MM.1S (cell line): ENCODE results near the gene RSU1.

Source experiments
- DNase-seq: peaks from one replicate; pipeline ENCODE4 v3.0.0-alpha.2; 2015
- H2AFZ ChIP-seq: fragments of 300-600 bp; sonication (generic); 2 replicates; pipeline ENCODE4 v1.6.0; 2016; ENCODE audit warnings: antibody characterized with exemption, low read length
- H3F3A ChIP-seq: fragments of 300-600 bp; sonication (generic); 2 replicates; pipeline ENCODE4 v1.6.1; 2016; ENCODE audit warnings: mild to moderate bottlenecking, antibody characterized with exemption, low read length, moderate library complexity, mixed read lengths; ENCODE audit not compliant: insufficient read depth
- H3K27ac ChIP-seq: fragments of 300-600 bp; sonication (generic); 2 replicates; pipeline ENCODE4 v1.5.1; 2016; ENCODE audit warnings: mild to moderate bottlenecking, low read length
- H3K27me3 ChIP-seq: fragments of 300-600 bp; sonication (generic); replicated peaks from 2 replicates; pipeline ENCODE4 v1.6.0; 2016; ENCODE audit warnings: low read length; ENCODE audit not compliant: insufficient read depth
- H3K36me3 ChIP-seq: fragments of 300-600 bp; sonication (generic); replicated peaks from 2 replicates; pipeline ENCODE4 v1.6.1; 2016; ENCODE audit warnings: mild to moderate bottlenecking, low read length, mixed read lengths; ENCODE audit not compliant: insufficient read depth
- H3K4me1 ChIP-seq: fragments of 300-600 bp; sonication (generic); 2 replicates; pipeline ENCODE4 v1.6.1; 2016; ENCODE audit warnings: low read length, mixed read lengths
- H3K4me2 ChIP-seq: fragments of 300-600 bp; sonication (generic); 2 replicates; pipeline ENCODE4 v1.6.0; 2016; ENCODE audit warnings: low read depth, low read length
- H3K4me3 ChIP-seq: fragments of 300-600 bp; sonication (generic); 2 replicates; pipeline ENCODE4 v1.5.1; 2016; ENCODE audit warnings: low read length, mixed read lengths
- H3K79me2 ChIP-seq: fragments of 300-600 bp; sonication (generic); 2 replicates; pipeline ENCODE4 v1.6.1; 2016; ENCODE audit warnings: mixed run types, low read length, mixed read lengths
- H3K9ac ChIP-seq: fragments of 300-600 bp; sonication (generic); 2 replicates; pipeline ENCODE4 v1.6.1; 2016; ENCODE audit warnings: low read length, mixed read lengths
- H3K9me2 ChIP-seq: fragments of 300-600 bp; sonication (generic); replicated peaks from 2 replicates; pipeline ENCODE4 v1.6.1; 2016; ENCODE audit warnings: mild to moderate bottlenecking, low read length, mixed read lengths; ENCODE audit not compliant: insufficient read depth
- H3K9me3 ChIP-seq: fragments of 300-600 bp; sonication (generic); replicated peaks from 2 replicates; pipeline ENCODE4 v1.6.1; 2016; ENCODE audit warnings: mild to moderate bottlenecking, low read length, mixed read lengths; ENCODE audit not compliant: insufficient read depth
- H4K20me1 ChIP-seq: fragments of 300-600 bp; sonication (generic); 2 replicates; pipeline ENCODE4 v1.6.1; 2016; ENCODE audit warnings: mild to moderate bottlenecking, low read length, moderate library complexity, mixed read lengths; ENCODE audit not compliant: insufficient read depth
- EZH2 ChIP-seq: fragments of 300-600 bp; sonication (generic); optimal IDR thresholded peaks from 2 replicates; pipeline ENCODE3; 2017; ENCODE audit warnings: low read depth, mild to moderate bottlenecking, antibody characterized with exemption, low read length, mixed read lengths
- EZH2phosphoT487 ChIP-seq: fragments of 300-600 bp; sonication (generic); IDR thresholded peaks from 2 replicates; pipeline ENCODE4 v1.6.1; 2018; ENCODE audit warnings: antibody characterized with exemption, low read length
- TF ChIP-seq, protein P1 (sequence below): fragments of 300-600 bp; sonication (generic); IDR thresholded peaks from 2 replicates; pipeline ENCODE4 v1.5.1; 2016; ENCODE audit warnings: antibody characterized with exemption, low read length, mixed read lengths

The RSU1 gene

DNA sequence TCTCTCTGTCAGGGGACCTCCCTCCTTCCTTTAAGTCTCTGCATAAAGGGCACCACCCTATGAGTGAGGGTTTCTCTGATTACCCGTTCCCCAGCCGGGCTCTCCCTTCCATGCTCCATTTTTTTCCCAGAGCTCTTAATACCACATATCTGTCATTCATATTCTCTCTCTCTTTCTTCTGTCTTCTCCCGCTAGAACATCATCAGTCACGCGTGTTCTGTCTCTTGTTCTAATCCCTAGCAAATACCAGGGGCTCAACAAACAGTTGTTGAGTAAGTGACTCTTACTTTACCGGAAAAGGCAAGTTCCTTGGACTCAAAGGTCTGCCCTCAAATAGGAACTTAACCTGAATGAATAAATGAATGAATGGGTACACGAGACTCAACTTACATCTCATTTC is 68.5 kb downstream of the RSU1 start:
- no peaks in the 10 kb centered on the region for H3F3A ChIP-seq
- H3K27ac ChIP-seq, result no peak overlapping the region
- H3K4me1 ChIP-seq, result no peaks in the 10 kb centered on the region
- DNase-seq, result no peak
- no peaks in the 10 kb centered on the region for H3K36me3 ChIP-seq
- no peaks in the 10 kb centered on the region for H4K20me1 ChIP-seq
- H3K79me2 ChIP-seq, result no peaks in the 10 kb centered on the region
- H3K9me3 ChIP-seq, result no peaks in the 10 kb centered on the region
- H3K9me2 ChIP-seq, result no peaks in the 10 kb centered on the region
- no peak overlapping the region for H3K4me3 ChIP-seq
- TF ChIP-seq EZH2 (no peak), EZH2phosphoT487 (no peak)
- TF ChIP-seq, protein P1, sequence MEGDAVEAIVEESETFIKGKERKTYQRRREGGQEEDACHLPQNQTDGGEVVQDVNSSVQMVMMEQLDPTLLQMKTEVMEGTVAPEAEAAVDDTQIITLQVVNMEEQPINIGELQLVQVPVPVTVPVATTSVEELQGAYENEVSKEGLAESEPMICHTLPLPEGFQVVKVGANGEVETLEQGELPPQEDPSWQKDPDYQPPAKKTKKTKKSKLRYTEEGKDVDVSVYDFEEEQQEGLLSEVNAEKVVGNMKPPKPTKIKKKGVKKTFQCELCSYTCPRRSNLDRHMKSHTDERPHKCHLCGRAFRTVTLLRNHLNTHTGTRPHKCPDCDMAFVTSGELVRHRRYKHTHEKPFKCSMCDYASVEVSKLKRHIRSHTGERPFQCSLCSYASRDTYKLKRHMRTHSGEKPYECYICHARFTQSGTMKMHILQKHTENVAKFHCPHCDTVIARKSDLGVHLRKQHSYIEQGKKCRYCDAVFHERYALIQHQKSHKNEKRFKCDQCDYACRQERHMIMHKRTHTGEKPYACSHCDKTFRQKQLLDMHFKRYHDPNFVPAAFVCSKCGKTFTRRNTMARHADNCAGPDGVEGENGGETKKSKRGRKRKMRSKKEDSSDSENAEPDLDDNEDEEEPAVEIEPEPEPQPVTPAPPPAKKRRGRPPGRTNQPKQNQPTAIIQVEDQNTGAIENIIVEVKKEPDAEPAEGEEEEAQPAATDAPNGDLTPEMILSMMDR, result no peak
- H2AFZ ChIP-seq, result no peak overlapping the region
- no peak overlapping the region for H3K9ac ChIP-seq
- H3K27me3 ChIP-seq, result no peaks in the 10 kb centered on the region
- no peak overlapping the region for H3K4me2 ChIP-seq

DNA sequence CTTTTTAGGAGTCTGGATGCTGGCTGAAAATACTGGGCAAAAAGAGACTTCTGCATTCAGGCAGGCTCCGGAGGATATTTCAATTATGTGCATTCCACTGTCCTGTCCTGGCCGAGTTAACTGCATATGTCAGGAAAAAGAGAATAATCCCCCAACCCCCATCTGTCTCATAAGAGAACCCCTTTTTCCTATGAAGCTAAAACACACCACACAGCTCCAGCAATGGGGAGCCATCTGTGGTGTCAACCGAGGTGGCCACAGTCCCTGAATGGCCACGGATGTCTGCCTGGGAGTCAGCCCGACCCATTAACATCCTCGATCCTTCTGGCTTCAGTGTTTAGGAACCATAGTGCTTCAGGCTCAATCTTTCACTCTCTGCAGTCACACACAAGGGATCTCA is 70.4 kb downstream of the RSU1 start:
- Histone ChIP-seq H3K36me3 (no peaks in the 10 kb centered on the region), H3K9me2 (no peaks in the 10 kb centered on the region), H3K9me3 (no peaks in the 10 kb centered on the region), H3K4me1 (no peaks in the 10 kb centered on the region), H4K20me1 (no peaks in the 10 kb centered on the region), H2AFZ (no peak overlapping the region), H3F3A (no peaks in the 10 kb centered on the region), H3K9ac (no peak overlapping the region), H3K27me3 (no peaks in the 10 kb centered on the region), H3K4me2 (no peak overlapping the region), H3K27ac (no peak overlapping the region), H3K79me2 (no peaks in the 10 kb centered on the region), H3K4me3 (no peak overlapping the region)
- no peak for DNase-seq
- TF ChIP-seq, protein P1, result no peak
- TF ChIP-seq EZH2, result no peak
- TF ChIP-seq EZH2phosphoT487, result no peak

DNA sequence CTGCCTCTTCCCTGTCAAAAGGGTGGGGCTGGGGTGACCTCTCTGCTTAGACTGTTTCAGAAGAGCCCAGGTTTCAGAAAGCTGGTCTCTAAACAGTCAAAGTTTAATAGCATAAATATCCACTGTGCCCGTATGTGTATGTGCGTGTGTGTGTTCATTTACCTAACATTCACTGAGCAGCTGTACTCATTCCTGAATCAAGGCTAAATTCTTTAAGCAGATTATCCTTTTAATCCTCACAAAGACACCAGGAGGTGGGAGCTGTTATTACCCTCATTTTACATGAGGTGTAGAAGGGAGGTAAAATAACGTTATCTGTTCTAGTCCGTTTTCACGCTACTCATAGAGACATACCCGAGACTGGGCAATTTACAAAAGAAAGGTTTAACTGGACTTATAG is 72.2 kb downstream of the RSU1 start:
- Histone ChIP-seq H3K36me3 (no peaks in the 10 kb centered on the region), H3K4me1 (no peaks in the 10 kb centered on the region), H3K4me2 (no peak overlapping the region), H3K4me3 (no peak overlapping the region), H3F3A (no peaks in the 10 kb centered on the region), H3K27me3 (no peaks in the 10 kb centered on the region), H3K9me3 (no peaks in the 10 kb centered on the region), H3K9me2 (no peaks in the 10 kb centered on the region), H3K9ac (no peak overlapping the region), H3K79me2 (no peaks in the 10 kb centered on the region), H3K27ac (no peak overlapping the region), H4K20me1 (no peaks in the 10 kb centered on the region), H2AFZ (no peak overlapping the region)
- DNase-seq, result no peak
- TF ChIP-seq EZH2, result no peak
- TF ChIP-seq EZH2phosphoT487, result no peak
- TF ChIP-seq, protein P1, result no peak
